B cell (primary cell): ENCODE results near the gene DENND1A. TPM values are rescaled to one million over a fixed set of nuclear protein-coding genes. Genes with fewer than 3 reads are reported as not detected.

ENCODE experiments used
- ATAC-seq: fragments of 200-7000 bp; cut with Tn5 transposase; one replicate; pipeline ENCODE4 v1.10.0; 2021; ENCODE audit warnings: low read depth, mild to moderate bottlenecking, moderate number of reproducible peaks, moderate library complexity
- CTCF ChIA-PET: fragments of 350-600 bp; sonication (Branson Sonifier 250); formaldehyde crosslinking; loops from one replicate; lab custom pipeline; 2021; ENCODE audit warnings: antibody characterized with exemption, inconsistent platforms; lab: Charles Lee
- POLR2A ChIA-PET: fragments of 350-600 bp; sonication (Branson Sonifier 250); formaldehyde crosslinking; loops from one replicate; lab custom pipeline; 2021; ENCODE audit warnings: antibody characterized with exemption; lab: Charles Lee
- DNase-seq: peaks from one replicate; pipeline ENCODE4 v3.0.0; 2013
- H2AFZ ChIP-seq: 2 replicates; pipeline ENCODE4 v1.6.1; 2012; ENCODE audit warnings: mild to moderate bottlenecking, low read depth, low read length; ENCODE audit not compliant: insufficient read depth, poor library complexity, severe bottlenecking
- H3K27ac ChIP-seq, 2 donors: 1 replicate in 1 of 2; 2 replicates in 1 of 2; pipeline ENCODE4 v1.5.1; 2012 to 2013; ENCODE audit warnings: low read length in 2 of 2, mild to moderate bottlenecking in 2 of 2, moderate library complexity in 1 of 2
- H3K27me3 ChIP-seq, 4 experiments: fragments of 200-600 bp in 1 of 4; sonication (generic) in 1 of 4; replicated peaks in 1 of 4; 1 replicate in 2 of 4; 2 replicates in 2 of 4; pipeline versions ENCODE4 v1.6.1 to v1.7.0; 2013 to 2016; ENCODE audit warnings: low read length in 3 of 4, mild to moderate bottlenecking in 2 of 4, mixed read lengths in 1 of 4, moderate library complexity in 1 of 4; ENCODE audit not compliant: insufficient read depth in 4 of 4, control insufficient read depth in 3 of 4; ENCODE audit errors: control extremely low read depth in 1 of 4
- H3K36me3 ChIP-seq, 2 experiments: replicated peaks in 1 of 2; 1 replicate in 1 of 2; 2 replicates in 1 of 2; pipeline versions ENCODE4 v1.6.1 to v1.7.1; 2013; ENCODE audit warnings: low read length in 1 of 2; ENCODE audit not compliant: insufficient read depth in 2 of 2, control insufficient read depth in 1 of 2; ENCODE audit errors: control extremely low read depth in 1 of 2, extremely low read depth in 1 of 2
- H3K4me1 ChIP-seq, 2 donors: fragments of 200-600 bp in 1 of 2; sonication (generic) in 1 of 2; 1 replicate in 1 of 2; 2 replicates in 1 of 2; pipeline versions ENCODE4 v1.5.1 to v1.6.1; 2013 to 2017; ENCODE audit warnings: low read length in 2 of 2; ENCODE audit not compliant: control insufficient read depth in 2 of 2, insufficient read depth in 2 of 2
- H3K4me2 ChIP-seq: replicated peaks from 2 replicates; pipeline ENCODE3; 2012; ENCODE audit warnings: mild to moderate bottlenecking, low read depth, low read length; ENCODE audit not compliant: poor library complexity, severe bottlenecking
- H3K4me3 ChIP-seq, 5 experiments: fragments of 200-600 bp in 1 of 5; sonication (generic) in 1 of 5; 1 replicate in 3 of 5; 2 replicates in 2 of 5; pipeline versions ENCODE4 v1.5.1 to v1.7.0; 2011 to 2016; ENCODE audit warnings: low read length in 4 of 5, mild to moderate bottlenecking in 4 of 5, low read depth in 2 of 5, control low read depth in 1 of 5, moderate library complexity in 1 of 5; ENCODE audit not compliant: insufficient read depth in 1 of 5; ENCODE audit errors: control extremely low read depth in 1 of 5, extremely low read depth in 1 of 5
- H3K79me2 ChIP-seq: fragments of 200-600 bp; sonication (generic); one replicate; pipeline ENCODE4 v1.6.0; 2016; ENCODE audit warnings: low read length; ENCODE audit not compliant: control insufficient read depth, insufficient read depth
- H3K9ac ChIP-seq: fragments of 200-600 bp; sonication (generic); 2 replicates; pipeline ENCODE4 v1.6.1; 2017; ENCODE audit warnings: mild to moderate bottlenecking, low read length, moderate library complexity
- H3K9me3 ChIP-seq, 3 donors: one replicate each; pipeline versions ENCODE4 v1.6.1 to v1.7.1; 2013; ENCODE audit warnings: low read length in 2 of 3; ENCODE audit not compliant: control insufficient read depth in 2 of 3, insufficient read depth in 1 of 3; ENCODE audit errors: control extremely low read depth in 1 of 3
- H4K20me1 ChIP-seq: 2 replicates; pipeline ENCODE4 v1.6.0; 2012; ENCODE audit warnings: mild to moderate bottlenecking, low read length; ENCODE audit not compliant: insufficient read depth, control insufficient read depth, poor library complexity, severe bottlenecking
- H3K27ac Mint-ChIP-seq: one replicate; pipeline ENCODE4 v1.8.0; 2021; ENCODE audit warnings: mixed read lengths
- H3K27me3 Mint-ChIP-seq: one replicate; pipeline ENCODE4 v1.8.0; 2021; ENCODE audit warnings: mixed read lengths
- H3K4me1 Mint-ChIP-seq: one replicate; pipeline ENCODE4 v1.8.0; 2021; ENCODE audit warnings: mixed read lengths
- H3K4me3 Mint-ChIP-seq: one replicate; pipeline ENCODE4 v1.8.0; 2021; ENCODE audit warnings: mixed read lengths
- H3K9me3 Mint-ChIP-seq: one replicate; pipeline ENCODE4 v1.8.0; 2022; ENCODE audit warnings: mixed read lengths; ENCODE audit not compliant: insufficient read depth
- CTCF ChIP-seq: fragments of 200-600 bp; IDR thresholded peaks from one replicate; pipeline ENCODE4 v1.8.0; 2022; ENCODE audit warnings: antibody characterized with exemption, mild to moderate bottlenecking
- EZH2 ChIP-seq: IDR thresholded peaks from 2 replicates; pipeline ENCODE4 v1.6.1; 2012; ENCODE audit warnings: borderline replicate concordance, low read depth, mild to moderate bottlenecking, moderate library complexity, low read length; ENCODE audit not compliant: insufficient read depth, poor library complexity, severe bottlenecking
- WGBS: methylation state at CpG from one replicate; pipeline ENCODE4 v1.1.5; 2013; ENCODE audit warnings: missing lambda C conversion rate; ENCODE audit not compliant: insufficient coverage; 5-methylcytosine and 5-hydroxymethylcytosine counted together
- intact Hi-C: fragments of 100-400 bp; cut with micrococcal nuclease; formaldehyde crosslinking; loops from one replicate; pipeline ENCODE4 v1.10.0; 2022
- polyA plus RNA-seq: library from polyadenylated mRNA; depleted of rRNA; stranded (reverse); fragments of >200 nt; gene quantifications from 2 replicates; pipeline ENCODE4 v1.2.3, GENCODE V29; 2012
- total RNA-seq, 2 donors: library from RNA; stranded (reverse); fragments of 120-200 nt in 1 of 2; gene quantifications; 1 replicate in 1 of 2; 2 replicates in 1 of 2; pipeline versions ENCODE4 v1.2.3 to v1.2.4, GENCODE V29; 2013 to 2022

Gene DENND1A
- total and polyA plus RNA-seq, 2 donors (not counting 1 experiment from before 2014, with no cell fraction given) = 10.8 to 26.0 TPM

- Mint-ChIP-seq H3K9me3 (no peaks in the 10 kb centered on the region), H3K27me3 (no peaks in the 10 kb centered on the region), H3K4me1 (peaks cover 25% of the 10 kb centered on the region), H3K27ac (peak overlapping the region; percentile 10), H3K4me3 (no peak overlapping the region)
- ChIA-PET POLR2A (no interaction called here), CTCF (interaction anchor here (1.3 to 1.6 kb wide), 3 partner anchors 12 to 204 kb away, joined by 3 to 4 read pairs (median 3); no protein-coding TSS in a partner anchor)
- Histone ChIP-seq H3K36me3 (peaks cover 0 to 2% of the 10 kb centered on the region in 2 experiments), H3K9ac (no peak overlapping the region), H3K4me2 (peak overlapping the region; percentile 29), H2AFZ (no peak overlapping the region), H3K27ac (peak overlapping the region in 1 of 2 donors; percentile 16), H3K4me3 (no peak overlapping the region), H3K27me3 (no peaks in the 10 kb centered on the region), H3K4me1 (peaks cover 12 to 14% of the 10 kb centered on the region in 2 donors), H4K20me1 (no peaks in the 10 kb centered on the region), H3K79me2 (peaks cover 6% of the 10 kb centered on the region), H3K9me3 (no peaks in the 10 kb centered on the region)
- ATAC-seq = peak; percentile 76
- no CpG with 5 or more reads among the region's 4 CpGs for WGBS
- TF ChIP-seq CTCF (no peak), EZH2 (no peak)
- peak; percentile 63 for DNase-seq
- intact Hi-C loops = loop anchor here (5.0 kb wide), 1 partner anchor 47 kb away; no protein-coding TSS in a partner anchor
Observed at GRCh38 chr9:123749580-123750202, 180.2 kb downstream of the DENND1A start.

DNA sequence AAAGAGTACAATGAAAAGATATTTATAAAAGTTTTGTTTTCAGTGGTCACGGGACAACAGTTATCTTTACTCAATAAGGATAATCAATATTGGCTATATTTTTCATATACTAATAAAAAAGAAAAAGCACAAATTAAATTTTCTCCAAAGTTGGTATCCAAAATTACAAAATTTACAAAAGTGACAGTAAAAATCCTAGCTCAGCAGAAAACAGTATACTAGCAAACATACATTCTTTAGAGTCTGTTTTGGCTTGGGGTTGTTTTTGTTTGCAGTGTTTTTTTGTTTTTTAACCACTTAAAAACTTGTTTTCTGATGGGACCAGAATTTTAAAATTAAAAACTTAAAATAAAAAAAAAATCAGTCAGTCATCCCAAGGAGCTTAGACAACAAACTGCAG, 183.2 kb downstream of the DENND1A start:
- Mint-ChIP-seq H3K9me3 (no peaks in the 10 kb centered on the region), H3K27ac (no peak overlapping the region), H3K4me1 (peaks cover 25% of the 10 kb centered on the region), H3K27me3 (no peaks in the 10 kb centered on the region), H3K4me3 (no peak overlapping the region)
- H3K9ac ChIP-seq = no peak overlapping the region
- H3K36me3 ChIP-seq = no peaks in the 10 kb centered on the region
- no peak overlapping the region for H2AFZ ChIP-seq
- H3K27me3 ChIP-seq = no peaks in the 10 kb centered on the region
- no peak overlapping the region for H3K27ac ChIP-seq
- H3K4me1 ChIP-seq = peaks cover 12 to 14% of the 10 kb centered on the region in 2 donors
- ATAC-seq = no peak
- WGBS = no CpG with 5 or more reads among the region's 1 CpG
- intact Hi-C loops = no loop called here
- POLR2A ChIA-PET = no interaction called here
- peaks cover 6% of the 10 kb centered on the region for H3K79me2 ChIP-seq
- TF ChIP-seq EZH2 = no peak
- no peak for TF ChIP-seq CTCF
- H3K4me2 ChIP-seq = no peak overlapping the region
- H3K9me3 ChIP-seq = no peaks in the 10 kb centered on the region
- CTCF ChIA-PET = interaction anchor here (1.2 kb wide), 1 partner anchor 10 kb away, joined by 3 read pairs; no protein-coding TSS in a partner anchor
- no peak overlapping the region for H3K4me3 ChIP-seq
- no peak for DNase-seq
- H4K20me1 ChIP-seq = no peaks in the 10 kb centered on the region
